GM12878 (cell line): Measurements from ENCODE around the gene CAB39L. TPM values are rescaled to one million over a fixed set of nuclear protein-coding genes. Genes with fewer than 3 reads are reported as not detected.
A peak's percentile ranks its signal among the peaks of the same experiment; 100 is the strongest.

Source experiments
- CEBPZ ChIP-seq: fragments of 150-350 bp; IDR thresholded peaks from 2 replicates; pipeline ENCODE4 v1.6.1; 2016; ENCODE audit warnings: low read depth, low read length
- CHD2 ChIP-seq: IDR thresholded peaks from 2 replicates; pipeline ENCODE4 v1.6.1; 2011; ENCODE audit warnings: low read depth, low read length, improper control_type of control experiment, borderline replicate concordance
- ETV6 ChIP-seq, 2 experiments: fragments of 450-650 bp in 1 of 2; IDR thresholded peaks in 1 of 2; conservative IDR thresholded peaks in 1 of 2; 2 replicates each; pipeline ENCODE4 v1.6.1; 2014; ENCODE audit warnings: antibody characterized with exemption in 1 of 2, borderline replicate concordance in 1 of 2, low read depth in 1 of 2, mild to moderate bottlenecking in 1 of 2, moderate library complexity in 1 of 2
- GABPA ChIP-seq: IDR thresholded peaks from 2 replicates; pipeline ENCODE4 v1.6.1; 2014; ENCODE audit warnings: antibody characterized with exemption, low read depth, mild to moderate bottlenecking, inconsistent platforms
- MEF2B ChIP-seq: fragments of 450-650 bp; IDR thresholded peaks from 2 replicates; pipeline ENCODE4 v1.6.1; 2018; ENCODE audit warnings: mild to moderate bottlenecking, moderate library complexity; ENCODE audit not compliant: partially characterized antibody, poor library complexity, severe bottlenecking
- NR2F1 ChIP-seq: fragments of 450-650 bp; conservative IDR thresholded peaks from 2 replicates; pipeline ENCODE4 v1.6.1; 2017; ENCODE audit warnings: mild to moderate bottlenecking
- STAT1 ChIP-seq: fragments of 450-650 bp; conservative IDR thresholded peaks from 2 replicates; pipeline ENCODE4 v1.6.1; 2014; ENCODE audit warnings: antibody characterized with exemption, mild to moderate bottlenecking
- ZZZ3 ChIP-seq: IDR thresholded peaks from 2 replicates; pipeline ENCODE4 v1.6.1; 2011; ENCODE audit warnings: low read depth; ENCODE audit not compliant: control insufficient read depth, insufficient read length
- polyA plus RNA-seq, 11 experiments: library from polyadenylated mRNA; depleted of rRNA in 4 of 11; unstranded in 6 of 11; stranded (reverse) in 5 of 11; fragments of >200 nt; fragmentation: Nextera tagmentation in 4 of 11; fragmentation: Illumina TruSeq in 1 of 11; extraction: Ambion mirVana in 4 of 11; extraction: Trizol in 1 of 11; gene quantifications; 1 replicate in 1 of 11; 2 replicates in 10 of 11; pipeline versions ENCODE4 v1.2.1 to v1.2.3, GENCODE V29; 2011 to 2016; ENCODE audit warnings: inconsistent platforms in 2 of 11, missing spikeins in 2 of 11, low read depth in 1 of 11
- total RNA-seq, 4 experiments: library from RNA; depleted of rRNA in 3 of 4; stranded (reverse); fragments of >200 nt in 3 of 4; fragmentation: Illumina TruSeq in 1 of 4; extraction: Trizol in 1 of 4; gene quantifications; 2 replicates each; pipeline versions ENCODE4 v1.2.1 to v1.2.3, GENCODE V29; 2013 to 2021
- TF ChIP-seq, protein P1 (sequence below): IDR thresholded peaks from 2 replicates; pipeline ENCODE4 v1.6.1; 2011; ENCODE audit warnings: mild to moderate bottlenecking, low read depth, low read length, moderate library complexity; ENCODE audit not compliant: insufficient replicate concordance
- TF ChIP-seq, protein P2 (sequence below): fragments of 450-650 bp; conservative IDR thresholded peaks from 2 replicates; pipeline ENCODE4 v1.6.1; 2017; ENCODE audit warnings: mild to moderate bottlenecking, moderate library complexity

The CAB39L gene
- total and polyA plus RNA-seq, 10 of the 15 experiments (the other 5 are each of a cell fraction or from before 2014, with no cell fraction given), result 0.88 to 3.0 (median 1.7) TPM

DNA sequence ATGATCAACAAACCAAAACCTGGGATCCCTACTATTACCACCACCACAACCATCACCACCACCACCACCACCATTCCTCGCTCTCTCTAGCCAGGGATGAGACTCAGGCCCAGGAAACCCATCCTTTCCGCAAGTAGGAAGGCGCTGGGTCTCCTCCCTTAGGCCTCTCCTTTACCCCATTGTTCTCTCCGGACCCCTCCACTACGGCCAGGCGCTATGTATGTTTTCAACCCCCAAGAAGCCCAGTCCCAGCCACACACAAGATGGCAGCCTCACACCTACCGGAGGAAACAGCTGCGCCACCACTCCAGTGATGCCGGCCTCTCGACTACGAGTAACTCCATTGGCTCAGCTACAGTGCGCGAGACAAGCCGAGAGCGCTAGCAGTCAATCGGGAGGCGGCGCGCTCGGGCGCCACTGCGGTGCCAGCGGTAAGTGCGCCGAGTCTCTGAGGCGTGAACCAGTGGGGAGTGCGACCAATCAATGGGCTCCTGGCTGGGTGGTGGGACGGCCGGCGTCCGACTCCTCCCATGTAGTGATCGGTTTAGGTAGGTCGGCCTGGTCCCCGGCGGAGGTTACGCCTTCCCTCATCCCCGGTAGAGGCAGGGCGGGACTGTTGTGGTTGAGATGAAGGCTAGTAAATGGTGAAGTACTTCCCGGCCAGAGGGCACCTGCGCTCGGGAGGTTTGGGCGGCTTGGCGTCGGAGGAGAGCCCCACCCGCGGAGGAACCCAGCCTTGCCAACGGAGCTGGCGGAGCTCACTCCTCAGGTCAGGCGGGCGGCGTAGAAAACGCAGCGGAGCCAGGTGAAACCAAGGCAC lies at the start of gene CAB39L, which contains the start of gene SETDB2 (continued):
- peak; percentile 10; the same call in 1 of the 2 replicates for TF ChIP-seq NR2F1
- peak; percentile 31; the same call in 1 of the 2 replicates for TF ChIP-seq STAT1
- TF ChIP-seq, protein P1, sequence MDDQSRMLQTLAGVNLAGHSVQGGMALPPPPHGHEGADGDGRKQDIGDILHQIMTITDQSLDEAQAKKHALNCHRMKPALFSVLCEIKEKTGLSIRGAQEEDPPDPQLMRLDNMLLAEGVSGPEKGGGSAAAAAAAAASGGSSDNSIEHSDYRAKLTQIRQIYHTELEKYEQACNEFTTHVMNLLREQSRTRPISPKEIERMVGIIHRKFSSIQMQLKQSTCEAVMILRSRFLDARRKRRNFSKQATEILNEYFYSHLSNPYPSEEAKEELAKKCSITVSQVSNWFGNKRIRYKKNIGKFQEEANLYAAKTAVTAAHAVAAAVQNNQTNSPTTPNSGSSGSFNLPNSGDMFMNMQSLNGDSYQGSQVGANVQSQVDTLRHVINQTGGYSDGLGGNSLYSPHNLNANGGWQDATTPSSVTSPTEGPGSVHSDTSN, result peak; percentile 76
- no peak for TF ChIP-seq ZZZ3
- TF ChIP-seq ETV6 (conservative IDR thresholded peaks at IDR 0.05 in 1 of 2, IDR thresholded peaks at IDR 0.05 in 1 of 2; ENCODE audit: borderline replicate concordance in 1 of 2, low read depth in 1 of 2), result no peak; a peak in 1 of 4 replicates
- TF ChIP-seq, protein P2, sequence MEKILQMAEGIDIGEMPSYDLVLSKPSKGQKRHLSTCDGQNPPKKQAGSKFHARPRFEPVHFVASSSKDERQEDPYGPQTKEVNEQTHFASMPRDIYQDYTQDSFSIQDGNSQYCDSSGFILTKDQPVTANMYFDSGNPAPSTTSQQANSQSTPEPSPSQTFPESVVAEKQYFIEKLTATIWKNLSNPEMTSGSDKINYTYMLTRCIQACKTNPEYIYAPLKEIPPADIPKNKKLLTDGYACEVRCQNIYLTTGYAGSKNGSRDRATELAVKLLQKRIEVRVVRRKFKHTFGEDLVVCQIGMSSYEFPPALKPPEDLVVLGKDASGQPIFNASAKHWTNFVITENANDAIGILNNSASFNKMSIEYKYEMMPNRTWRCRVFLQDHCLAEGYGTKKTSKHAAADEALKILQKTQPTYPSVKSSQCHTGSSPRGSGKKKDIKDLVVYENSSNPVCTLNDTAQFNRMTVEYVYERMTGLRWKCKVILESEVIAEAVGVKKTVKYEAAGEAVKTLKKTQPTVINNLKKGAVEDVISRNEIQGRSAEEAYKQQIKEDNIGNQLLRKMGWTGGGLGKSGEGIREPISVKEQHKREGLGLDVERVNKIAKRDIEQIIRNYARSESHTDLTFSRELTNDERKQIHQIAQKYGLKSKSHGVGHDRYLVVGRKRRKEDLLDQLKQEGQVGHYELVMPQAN, result no peak
- peak; percentile 37 for TF ChIP-seq MEF2B
- TF ChIP-seq GABPA, result peak; percentile 81
- TF ChIP-seq CHD2, result peak; percentile 99
- TF ChIP-seq CEBPZ, result no peak
